ENCODE results near the gene MFAP5.

DNA sequence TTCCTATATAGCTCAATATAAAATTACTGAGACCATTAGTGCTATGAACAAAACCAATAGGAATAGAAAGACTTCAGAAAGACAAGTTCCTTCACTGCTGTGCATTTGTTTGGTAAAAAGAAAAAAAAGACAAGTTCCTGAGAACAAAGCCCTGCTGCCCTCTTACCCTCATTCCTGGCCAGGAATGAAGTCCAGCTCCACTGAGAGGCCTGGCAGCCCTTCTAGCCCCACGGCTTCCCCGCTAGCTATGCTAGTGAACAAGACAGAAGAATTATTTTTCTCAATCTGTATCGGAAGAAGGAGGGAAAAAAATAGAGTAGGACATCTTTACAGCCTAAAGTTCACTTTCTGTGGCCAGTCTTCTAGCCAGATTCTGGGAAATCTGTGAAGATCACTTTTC, 1.6 kb downstream of the MFAP5 start:
- TF ChIP-seq, protein P1, sequence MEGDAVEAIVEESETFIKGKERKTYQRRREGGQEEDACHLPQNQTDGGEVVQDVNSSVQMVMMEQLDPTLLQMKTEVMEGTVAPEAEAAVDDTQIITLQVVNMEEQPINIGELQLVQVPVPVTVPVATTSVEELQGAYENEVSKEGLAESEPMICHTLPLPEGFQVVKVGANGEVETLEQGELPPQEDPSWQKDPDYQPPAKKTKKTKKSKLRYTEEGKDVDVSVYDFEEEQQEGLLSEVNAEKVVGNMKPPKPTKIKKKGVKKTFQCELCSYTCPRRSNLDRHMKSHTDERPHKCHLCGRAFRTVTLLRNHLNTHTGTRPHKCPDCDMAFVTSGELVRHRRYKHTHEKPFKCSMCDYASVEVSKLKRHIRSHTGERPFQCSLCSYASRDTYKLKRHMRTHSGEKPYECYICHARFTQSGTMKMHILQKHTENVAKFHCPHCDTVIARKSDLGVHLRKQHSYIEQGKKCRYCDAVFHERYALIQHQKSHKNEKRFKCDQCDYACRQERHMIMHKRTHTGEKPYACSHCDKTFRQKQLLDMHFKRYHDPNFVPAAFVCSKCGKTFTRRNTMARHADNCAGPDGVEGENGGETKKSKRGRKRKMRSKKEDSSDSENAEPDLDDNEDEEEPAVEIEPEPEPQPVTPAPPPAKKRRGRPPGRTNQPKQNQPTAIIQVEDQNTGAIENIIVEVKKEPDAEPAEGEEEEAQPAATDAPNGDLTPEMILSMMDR (IDR thresholded peaks at IDR 0.05): no peak
- TF ChIP-seq MAX (CRISPR knock-in tag; IDR thresholded peaks at IDR 0.05): no peak
- TF ChIP-seq FOXK1 (CRISPR knock-in tag; IDR thresholded peaks at IDR 0.05): no peak

Measured in WTC11 (cell line).